Measurements from ENCODE around the gene SH3PXD2A.

SH3PXD2A gene
- total RNA-seq = 14.3 to 62.0 (median 37.1) reads per million in 18 experiments

DNA sequence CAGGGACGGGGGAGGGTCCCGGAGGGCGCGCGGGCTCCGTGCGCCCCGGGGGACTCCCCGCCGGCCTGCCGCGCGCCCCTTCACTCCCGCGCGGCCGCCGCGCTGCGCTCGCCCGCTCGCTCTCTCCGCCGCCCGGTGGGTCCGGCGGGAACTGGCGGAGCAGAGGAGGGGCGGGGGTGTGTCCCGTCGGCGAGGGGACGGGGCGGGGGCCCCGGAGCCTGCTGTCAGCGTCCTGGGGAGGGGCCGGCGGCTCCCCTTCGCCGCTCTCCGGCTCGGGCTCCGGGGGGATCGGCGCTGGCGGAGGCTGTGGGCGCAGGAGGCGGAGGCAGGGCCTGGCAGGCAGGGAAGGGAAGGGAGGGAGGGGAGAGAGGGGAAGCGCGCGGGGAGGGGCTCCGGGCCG, at the start of gene SH3PXD2A:
Gene SH3PXD2A, minus strand, starts transcription at position 153 of the 400 bp plus-strand sequence. CDS start 310 bp downstream, outside the sequence.
- no peak for DNase-seq

DNA sequence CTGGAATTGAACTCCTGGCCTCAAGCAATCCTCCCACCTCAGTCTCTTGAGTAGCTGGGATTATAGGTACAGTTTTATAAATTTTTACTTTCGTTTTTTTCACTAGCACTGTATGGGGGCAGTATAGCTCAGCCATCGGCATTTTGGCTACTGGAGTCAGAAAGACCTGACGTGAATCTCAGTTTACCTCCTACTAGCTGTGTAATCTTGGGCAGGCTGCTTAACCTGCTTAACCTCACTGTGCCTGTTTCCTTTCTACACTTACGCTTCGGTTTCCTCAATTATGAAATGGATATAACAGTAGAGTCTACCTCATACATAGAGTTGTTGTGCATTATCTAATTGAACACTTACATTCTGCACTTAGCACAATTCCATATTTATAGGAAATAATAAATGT, 45.9 kb upstream of the SH3PXD2A start:
- no peak for DNase-seq

- DNase-seq = no peak
Measured at GRCh38 chr10:103899312-103899711, 43.9 kb upstream of the SH3PXD2A start.

- no peak for DNase-seq
Measured at GRCh38 chr10:103897241-103897774, 41.9 kb upstream of the SH3PXD2A start.

DNA sequence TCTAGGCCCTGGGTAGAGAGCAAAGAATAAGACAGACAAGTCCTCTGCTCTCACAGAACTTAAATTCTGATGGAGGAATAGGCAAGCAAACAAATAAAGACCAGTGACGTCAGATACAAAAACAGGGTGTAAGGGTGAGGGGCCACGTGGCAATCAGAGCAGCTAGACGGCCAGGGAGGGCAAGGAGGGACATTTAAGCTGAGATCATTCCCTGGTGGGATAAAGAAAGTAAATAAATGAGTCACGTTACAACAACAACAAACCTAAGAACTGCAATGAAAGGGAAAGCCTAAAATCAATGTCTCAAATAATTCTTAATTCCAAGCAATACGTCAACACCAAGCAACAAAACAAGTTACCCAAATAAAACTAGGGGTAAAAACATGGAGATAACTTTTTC, 40.8 kb upstream of the SH3PXD2A start:
- DNase-seq = no peak

DNA sequence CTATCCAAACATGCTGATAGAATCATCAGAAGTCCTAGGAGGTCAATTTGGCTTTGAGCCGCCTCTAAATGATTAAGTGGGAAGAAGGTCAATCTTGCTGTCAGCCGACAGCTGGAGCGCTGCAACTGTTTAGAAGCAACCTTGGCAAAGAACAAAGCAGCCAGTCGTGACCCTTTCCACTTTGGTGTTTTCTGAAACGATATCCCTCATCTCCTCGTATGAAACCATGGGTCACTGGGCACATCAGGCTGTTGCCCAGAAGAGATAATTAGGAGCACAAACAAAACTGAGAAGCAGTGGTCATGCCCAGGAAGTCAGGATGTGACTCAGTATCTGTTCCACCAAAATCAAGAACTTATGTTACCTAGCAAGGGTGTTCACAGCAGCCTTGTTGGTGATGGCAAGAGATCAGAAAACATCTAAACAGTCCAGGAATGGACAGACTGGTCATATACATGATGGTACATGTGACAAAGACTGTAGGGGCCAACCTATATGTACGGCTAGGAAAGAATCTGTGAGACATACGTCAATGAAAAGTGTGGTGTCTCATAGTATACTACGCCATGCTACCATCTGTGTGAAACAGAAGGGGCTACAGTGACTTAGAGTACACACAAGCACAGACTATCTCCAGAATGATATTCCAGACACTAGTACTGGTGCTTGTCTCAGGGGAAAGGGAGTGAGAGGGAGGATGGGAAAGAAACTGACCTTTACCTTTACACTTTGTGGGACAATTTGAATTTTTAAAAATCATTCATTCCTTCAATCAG, 40.2 kb upstream of the SH3PXD2A start:
- DNase-seq = no peak

DNA sequence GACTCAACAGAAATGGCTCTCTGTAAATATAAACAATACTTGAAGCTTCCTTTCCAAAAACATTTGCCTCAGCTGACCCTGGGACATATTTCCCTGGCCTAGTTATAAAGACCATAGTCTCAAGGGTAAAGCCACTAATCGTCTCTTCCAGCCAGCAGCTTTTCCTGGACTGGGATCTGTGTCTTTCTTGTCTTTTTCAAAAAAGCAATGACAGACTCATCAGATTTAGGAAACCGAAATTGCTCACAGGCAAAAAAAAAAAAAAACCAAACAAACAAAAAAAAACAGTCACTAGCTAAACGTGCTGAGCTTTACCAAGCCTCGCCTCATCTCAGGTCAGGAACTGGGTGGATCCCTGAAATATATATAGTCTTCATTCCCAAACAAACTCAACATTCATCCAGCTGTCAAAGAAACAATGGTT, 39.1 kb upstream of the SH3PXD2A start:
- DNase-seq = no peak

GRCh38 chr10:103893817-103894216, 38.4 kb upstream of the SH3PXD2A start:
- no peak for DNase-seq

- no peak for DNase-seq
Measured at GRCh38 chr10:103892181-103892580, 36.8 kb upstream of the SH3PXD2A start.

DNA sequence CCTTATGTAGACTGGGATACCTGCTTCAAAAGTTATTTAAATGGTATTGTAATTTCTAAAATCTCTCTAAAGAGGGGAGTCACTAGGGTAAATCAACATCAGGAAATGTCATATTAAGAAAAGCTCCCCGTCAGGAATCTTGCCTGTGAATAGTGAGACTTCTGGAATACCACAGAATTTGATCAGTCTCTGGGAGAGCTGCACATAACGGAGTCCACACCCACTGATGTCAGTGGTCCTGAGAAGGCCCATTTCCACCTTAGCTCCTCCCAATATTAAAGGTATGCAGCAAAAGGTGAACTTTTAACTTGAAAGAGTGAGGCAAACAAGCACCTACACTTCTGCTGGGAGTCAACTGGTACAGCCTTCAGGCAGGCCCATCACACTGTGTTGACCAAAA, 35.3 kb upstream of the SH3PXD2A start:
- no peak for DNase-seq

DNA sequence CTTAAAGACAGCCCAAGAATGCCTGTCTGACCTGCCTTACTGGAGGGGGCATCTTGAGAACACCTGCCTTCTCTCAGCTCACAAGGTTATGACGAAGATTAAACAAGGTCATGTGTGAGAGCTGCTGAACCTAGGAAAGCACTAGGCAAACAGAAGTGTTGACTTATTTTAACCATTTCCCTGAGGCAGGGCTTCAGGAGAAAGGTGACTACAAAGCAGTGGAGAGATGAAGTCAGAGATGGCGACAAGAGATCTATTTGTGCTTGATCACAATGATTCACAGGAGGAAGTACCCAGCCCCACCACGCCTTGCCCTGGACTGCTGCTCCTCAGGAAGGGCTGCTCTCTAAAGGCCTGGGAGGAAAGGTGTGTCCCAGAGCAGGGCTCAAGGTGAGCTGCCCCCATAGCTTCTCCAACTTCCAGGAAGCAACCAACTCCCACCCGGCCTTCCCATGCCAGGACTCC, 34.9 kb upstream of the SH3PXD2A start:
- peak; percentile 31 to 48 for DNase-seq

GRCh38 chr10:103889121-103889720, 33.8 kb upstream of the SH3PXD2A start:
- DNase-seq = no peak

DNA sequence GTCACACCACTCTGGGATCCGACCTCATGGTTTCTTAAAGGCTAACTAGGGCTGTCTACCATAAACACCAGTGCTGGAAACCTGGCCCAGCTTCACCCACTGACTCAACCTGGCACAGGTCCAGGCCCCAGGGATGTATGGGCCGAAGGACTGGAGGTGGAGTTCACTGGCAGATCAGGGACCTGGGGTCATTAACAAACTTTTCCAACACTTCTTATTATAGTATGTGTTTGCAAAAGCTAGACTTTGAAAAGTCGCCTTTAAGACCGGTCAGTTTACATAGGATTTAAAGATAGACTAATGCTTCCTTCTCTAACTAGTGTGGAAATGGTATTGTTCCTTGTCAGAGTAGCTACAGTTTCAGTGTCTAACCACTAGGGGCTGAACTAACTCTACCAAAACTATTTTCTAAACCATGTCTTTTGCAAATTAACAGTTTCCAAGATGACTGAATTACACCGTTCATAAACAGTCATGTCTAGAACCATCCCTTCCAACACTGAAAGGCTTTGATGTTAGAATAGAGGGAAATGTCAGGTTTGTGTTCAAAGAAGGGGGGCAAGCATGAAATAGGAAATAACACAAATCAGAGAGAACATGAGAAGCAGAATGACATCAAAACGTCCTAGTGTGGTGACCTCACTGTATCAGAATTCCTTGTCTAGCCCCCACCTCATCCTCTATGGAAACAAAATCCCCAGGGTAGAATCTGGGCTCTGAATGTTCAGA, 32.9 kb upstream of the SH3PXD2A start:
- DNase-seq = peak; percentile 55 to 76

DNA sequence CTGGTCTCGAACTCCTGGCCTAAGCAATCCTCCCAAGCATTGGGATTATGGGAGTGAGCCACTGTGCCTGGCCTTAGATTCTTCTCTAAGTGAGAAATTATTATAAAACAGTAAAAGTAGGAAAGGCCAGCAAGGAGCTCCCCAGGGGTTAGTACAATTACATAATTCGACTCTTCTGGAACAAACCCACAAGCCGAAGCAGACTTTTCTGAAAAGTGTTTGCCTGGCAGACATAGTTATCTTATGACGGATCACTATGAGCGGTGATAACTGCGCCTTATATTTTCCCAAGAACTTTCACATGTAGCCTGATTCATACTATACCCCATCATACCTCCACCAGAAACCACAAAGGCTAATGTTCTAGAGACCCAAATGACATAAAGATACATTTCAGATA, 30.2 kb upstream of the SH3PXD2A start:
- DNase-seq = no peak

GRCh38 chr10:103884681-103885139, 29.3 kb upstream of the SH3PXD2A start:
- DNase-seq = peak; percentile 51 to 63

DNA sequence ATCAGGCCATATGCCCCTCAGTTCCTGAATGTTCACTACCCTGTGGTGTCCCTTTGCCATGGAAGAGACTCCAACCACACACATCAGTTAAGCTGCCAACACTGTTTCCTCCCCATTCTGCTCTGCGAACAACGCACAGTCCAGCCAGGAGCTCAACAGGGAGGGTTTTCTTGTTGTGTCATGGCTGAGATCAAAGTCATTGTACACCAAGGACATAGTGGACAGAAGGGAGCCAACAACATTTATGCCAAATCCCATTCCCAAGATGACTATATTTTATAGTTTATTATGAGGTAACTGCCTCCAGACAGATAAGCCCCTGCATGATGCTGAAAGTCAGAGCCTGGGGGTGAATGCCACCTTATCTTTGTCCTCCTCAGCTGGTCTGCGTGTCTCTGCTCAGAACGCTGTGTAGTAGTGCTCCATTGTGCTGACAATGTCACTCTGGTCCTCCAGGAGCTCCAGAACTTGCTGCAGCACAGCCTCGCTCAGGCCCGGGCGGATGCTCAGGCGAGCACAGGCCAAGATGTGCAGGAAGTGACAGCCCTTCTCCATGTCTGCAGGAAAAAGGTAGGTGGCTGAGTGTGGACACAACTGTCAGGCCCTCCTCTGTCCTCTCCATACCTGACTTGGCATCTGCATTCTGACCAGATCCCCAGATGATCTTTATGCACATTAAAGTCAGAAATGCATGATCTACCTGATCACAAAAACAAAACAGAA, 27.1 kb upstream of the SH3PXD2A start:
- no peak for DNase-seq

DNA sequence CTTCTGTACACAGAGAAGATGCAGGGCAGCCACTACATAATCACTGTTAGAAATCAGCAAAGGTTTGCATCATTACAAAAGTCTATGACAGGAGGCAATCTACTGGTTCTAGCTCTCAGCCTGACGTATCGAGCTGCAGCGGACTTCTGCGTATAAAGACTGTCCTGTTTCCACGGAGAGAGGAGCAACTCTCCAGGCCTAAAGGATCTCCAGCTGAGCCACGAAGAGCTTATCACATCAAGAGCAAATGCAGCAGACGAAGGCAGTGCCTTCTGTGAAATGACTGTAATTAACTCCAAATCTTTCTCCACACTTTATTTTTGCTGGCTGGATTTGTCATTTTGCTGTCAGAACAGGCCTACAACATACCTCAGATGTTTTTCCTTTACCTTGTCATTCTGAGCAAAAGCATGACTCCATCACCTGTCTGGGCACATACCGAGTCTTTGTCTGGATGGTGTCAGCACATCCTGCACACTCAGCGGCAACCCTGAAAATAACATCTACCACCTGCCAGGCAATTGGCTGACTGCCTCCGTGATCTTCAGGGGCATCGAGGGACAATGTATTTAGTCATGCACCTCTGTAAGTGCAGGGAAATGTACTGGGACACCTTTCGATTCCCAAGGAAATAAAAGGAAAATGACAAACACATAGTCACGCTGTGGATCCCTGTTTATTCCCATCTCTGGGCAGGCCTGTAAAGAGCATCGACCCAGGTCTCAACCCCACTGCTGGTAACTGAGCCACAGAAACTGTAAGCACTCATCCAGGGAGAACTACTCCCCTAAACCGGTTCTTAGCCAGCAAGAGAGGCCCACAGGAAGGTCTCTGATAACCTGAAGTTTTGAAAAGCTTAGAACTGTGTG, 26.3 kb upstream of the SH3PXD2A start:
- no peak for DNase-seq

- DNase-seq = no peak
Measured at GRCh38 chr10:103879831-103880230, 24.5 kb upstream of the SH3PXD2A start.

DNA sequence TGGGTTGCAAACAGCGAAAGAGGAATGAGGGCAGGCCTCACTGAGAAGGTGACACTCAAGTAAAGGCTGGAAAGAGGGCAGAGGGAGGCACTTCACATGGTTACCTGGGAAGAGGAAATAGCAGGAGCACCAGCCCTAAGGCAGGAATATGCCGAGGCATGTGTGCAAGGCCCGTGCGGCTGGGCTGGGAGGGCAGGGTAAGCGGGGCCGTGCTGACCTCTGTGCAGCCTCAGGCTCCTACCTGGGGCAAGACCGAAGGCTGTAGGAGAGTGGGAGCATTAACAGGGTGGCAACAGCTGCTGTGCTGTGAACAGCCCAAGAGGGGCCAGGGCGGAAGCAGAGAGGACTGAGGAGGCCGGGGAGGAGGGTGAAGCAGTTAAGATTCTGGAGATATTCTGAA, 24.0 kb upstream of the SH3PXD2A start:
- no peak for DNase-seq

GRCh38 chr10:103877861-103878260, 22.5 kb upstream of the SH3PXD2A start:
- DNase-seq = no peak

- DNase-seq = no peak
Measured at GRCh38 chr10:103876155-103876554, 20.8 kb upstream of the SH3PXD2A start.

Measured in inflammatory macrophage (primary cell).